Measurements from ENCODE around the gene ABCC8. TPM values are rescaled to one million over a fixed set of nuclear protein-coding genes. Genes with fewer than 3 reads are reported as not detected.
A peak's percentile ranks its signal among the peaks of the same experiment; 100 is the strongest.

ABCC8 gene
- total RNA-seq, 1 donor from 2014 or later = 80.5 TPM

DNA sequence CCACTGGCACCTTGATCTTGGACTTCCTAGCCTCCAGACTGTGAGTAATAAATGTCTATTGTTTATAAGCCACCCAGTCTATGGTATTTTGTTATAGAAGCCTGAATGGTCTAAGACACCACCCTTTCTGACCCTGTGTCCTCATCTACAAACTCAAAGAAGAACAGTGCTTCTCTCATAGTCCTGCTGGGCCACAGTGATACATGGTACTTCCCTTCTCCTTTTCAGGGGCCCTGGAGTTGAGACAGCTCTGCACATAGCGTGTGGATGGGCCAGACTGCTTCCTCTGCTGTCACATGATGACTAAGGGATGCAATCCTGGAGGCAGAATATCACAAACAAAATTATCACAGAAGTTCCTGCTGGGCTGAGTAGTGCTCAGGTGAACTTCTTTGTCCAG lies 93.2 kb downstream of the ABCC8 start:
- Mint-ChIP-seq H3K4me1 (ENCODE audit: unreplicated experiment) (no peaks in the 10 kb centered on the region), H3K27ac (no peak overlapping the region), H3K9me3 (no peaks in the 10 kb centered on the region), H3K27me3 (no peaks in the 10 kb centered on the region), H3K4me3 (no peak overlapping the region), H3K36me3 (peaks cover 2% of the 10 kb centered on the region)
- no peak for DNase-seq (ENCODE audit: extremely low spot score, unreplicated experiment)
- TF ChIP-seq, protein P1, sequence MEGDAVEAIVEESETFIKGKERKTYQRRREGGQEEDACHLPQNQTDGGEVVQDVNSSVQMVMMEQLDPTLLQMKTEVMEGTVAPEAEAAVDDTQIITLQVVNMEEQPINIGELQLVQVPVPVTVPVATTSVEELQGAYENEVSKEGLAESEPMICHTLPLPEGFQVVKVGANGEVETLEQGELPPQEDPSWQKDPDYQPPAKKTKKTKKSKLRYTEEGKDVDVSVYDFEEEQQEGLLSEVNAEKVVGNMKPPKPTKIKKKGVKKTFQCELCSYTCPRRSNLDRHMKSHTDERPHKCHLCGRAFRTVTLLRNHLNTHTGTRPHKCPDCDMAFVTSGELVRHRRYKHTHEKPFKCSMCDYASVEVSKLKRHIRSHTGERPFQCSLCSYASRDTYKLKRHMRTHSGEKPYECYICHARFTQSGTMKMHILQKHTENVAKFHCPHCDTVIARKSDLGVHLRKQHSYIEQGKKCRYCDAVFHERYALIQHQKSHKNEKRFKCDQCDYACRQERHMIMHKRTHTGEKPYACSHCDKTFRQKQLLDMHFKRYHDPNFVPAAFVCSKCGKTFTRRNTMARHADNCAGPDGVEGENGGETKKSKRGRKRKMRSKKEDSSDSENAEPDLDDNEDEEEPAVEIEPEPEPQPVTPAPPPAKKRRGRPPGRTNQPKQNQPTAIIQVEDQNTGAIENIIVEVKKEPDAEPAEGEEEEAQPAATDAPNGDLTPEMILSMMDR (conservative IDR thresholded peaks at IDR 0.05) = no peak

DNA sequence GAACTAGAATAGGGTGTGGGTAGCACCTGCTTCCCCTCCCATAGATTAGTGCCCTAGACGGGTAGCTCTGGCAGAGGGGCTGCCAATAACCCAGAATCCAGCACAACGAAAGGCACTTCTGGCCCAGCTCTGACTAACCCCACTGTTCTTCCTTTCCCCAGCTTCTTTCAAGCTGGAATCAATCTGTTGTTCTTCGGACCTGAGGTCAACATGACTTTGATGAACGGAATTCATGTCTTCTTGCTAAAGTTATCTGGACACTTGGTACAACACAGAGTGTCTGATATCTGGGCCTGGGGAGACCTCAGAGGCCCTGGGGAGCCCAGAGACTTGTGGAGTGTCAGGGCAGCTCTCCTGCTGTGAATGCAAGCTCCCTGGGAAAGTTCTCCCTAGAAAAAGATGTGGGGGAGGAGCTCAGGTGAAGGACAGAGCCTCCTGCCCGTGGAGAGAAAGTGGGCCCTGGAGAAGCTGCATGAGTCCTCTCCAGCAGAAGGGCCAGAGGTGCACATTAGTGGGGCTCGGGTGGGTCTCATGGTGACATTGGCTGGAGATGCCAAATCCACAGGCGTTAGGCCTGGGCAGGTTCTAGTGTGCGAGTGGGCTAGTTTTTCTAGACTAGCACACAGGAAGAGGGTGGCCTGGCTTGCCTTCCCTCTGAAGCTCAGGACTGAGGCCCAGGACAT lies 94.5 kb downstream of the ABCC8 start:
- TF ChIP-seq, protein P1 (conservative IDR thresholded peaks at IDR 0.05) = no peak
- no peak overlapping the region for H3K27ac Mint-ChIP-seq
- no peak for DNase-seq (ENCODE audit: extremely low spot score, unreplicated experiment)
- H3K9me3 Mint-ChIP-seq = no peaks in the 10 kb centered on the region
- H3K27me3 Mint-ChIP-seq = no peaks in the 10 kb centered on the region
- no peak overlapping the region for H3K4me3 Mint-ChIP-seq
- H3K4me1 Mint-ChIP-seq (ENCODE audit: unreplicated experiment) = no peaks in the 10 kb centered on the region
- H3K36me3 Mint-ChIP-seq = peaks cover 11% of the 10 kb centered on the region

DNA sequence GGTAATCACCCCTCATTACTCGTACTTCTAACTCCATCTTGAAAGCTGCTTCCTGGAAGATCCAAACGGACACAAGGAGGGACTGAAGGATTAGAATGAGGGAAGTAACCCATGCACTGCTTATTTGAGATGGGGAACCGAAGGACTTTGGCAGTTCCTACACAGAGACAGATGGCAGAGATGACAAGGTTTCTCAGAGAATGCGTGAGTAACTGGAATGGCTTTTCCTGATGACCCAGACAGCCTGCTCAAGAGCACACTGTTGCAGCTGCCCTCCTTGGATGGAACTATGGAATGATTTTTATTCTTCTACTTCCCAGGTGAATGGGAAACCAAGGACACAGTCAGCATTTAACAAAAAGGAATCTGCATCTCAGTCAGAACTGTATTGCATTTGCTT lies 95.5 kb downstream of the ABCC8 start:
- DNase-seq (ENCODE audit: extremely low spot score, unreplicated experiment) = no peak
- H3K27ac Mint-ChIP-seq = no peak overlapping the region
- H3K4me3 Mint-ChIP-seq = no peak overlapping the region
- H3K4me1 Mint-ChIP-seq (ENCODE audit: unreplicated experiment) = no peaks in the 10 kb centered on the region
- H3K27me3 Mint-ChIP-seq = no peaks in the 10 kb centered on the region
- no peaks in the 10 kb centered on the region for H3K9me3 Mint-ChIP-seq
- peaks cover 17% of the 10 kb centered on the region for H3K36me3 Mint-ChIP-seq
- TF ChIP-seq, protein P1 (conservative IDR thresholded peaks at IDR 0.05) = no peak

DNA sequence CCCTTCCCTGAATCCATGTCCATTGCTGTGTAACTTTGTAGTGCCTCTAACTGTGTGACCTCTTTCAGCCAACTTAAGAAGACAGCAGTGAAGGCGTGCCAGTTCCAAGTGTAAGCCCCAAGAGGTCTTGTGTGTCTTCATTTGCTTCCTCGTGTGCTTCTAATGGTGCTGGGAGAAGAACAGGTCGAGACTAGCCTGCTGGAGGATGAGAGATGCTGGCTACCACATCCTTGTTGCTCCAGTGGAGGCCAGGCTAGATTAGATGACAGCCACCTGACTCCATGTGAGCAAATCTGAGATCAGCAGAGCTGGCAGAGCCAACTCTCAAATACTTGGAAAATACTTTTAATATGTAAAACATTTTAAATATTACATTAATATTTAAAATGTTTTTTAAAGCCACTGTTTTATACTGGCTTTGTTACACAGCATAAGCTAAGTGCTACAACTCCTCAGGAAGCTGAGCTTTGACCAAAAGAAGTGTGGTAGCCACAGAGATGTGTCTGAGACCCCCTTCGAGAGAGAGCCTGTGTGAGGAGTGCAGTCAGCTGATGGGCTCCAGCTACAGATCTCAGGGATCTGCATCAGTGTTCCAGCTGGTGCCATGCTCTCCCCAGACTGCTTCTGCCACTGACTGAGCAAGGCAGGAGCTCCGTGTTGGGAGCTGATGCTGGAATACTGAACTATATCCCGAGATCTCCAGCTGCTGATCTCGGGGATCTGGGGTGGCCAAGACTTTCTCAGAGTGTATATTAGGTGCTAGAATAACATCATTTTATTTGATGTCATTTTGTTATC lies 97.1 kb downstream of the ABCC8 start:
- H3K36me3 Mint-ChIP-seq = peaks cover 20% of the 10 kb centered on the region
- H3K27ac Mint-ChIP-seq = no peak overlapping the region
- TF ChIP-seq, protein P1 (conservative IDR thresholded peaks at IDR 0.05) = no peak

DNA sequence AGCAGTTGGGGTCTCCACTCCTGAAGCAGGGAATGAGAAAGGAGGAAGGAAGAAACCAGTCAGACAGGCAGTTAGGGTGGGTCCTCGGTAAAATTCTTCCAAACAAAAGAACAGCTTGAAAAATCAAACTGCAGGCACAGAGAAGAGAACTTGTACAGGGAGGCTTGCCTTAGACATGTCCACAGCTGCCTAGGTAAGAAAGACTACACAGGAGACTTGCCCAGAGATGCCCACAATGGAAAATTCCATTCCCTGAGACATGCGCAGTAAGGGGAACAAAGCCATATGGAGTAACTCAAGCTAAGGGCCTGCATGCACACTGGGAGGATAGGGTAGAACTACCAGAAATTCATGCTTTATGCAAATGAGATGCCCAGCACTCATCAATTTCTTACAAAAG lies 98.0 kb downstream of the ABCC8 start:
- TF ChIP-seq, protein P1 (conservative IDR thresholded peaks at IDR 0.05) = no peak
- no peaks in the 10 kb centered on the region for H3K9me3 Mint-ChIP-seq
- no peak for DNase-seq (ENCODE audit: extremely low spot score, unreplicated experiment)
- peak overlapping the region; percentile 80 for H3K27ac Mint-ChIP-seq
- no peaks in the 10 kb centered on the region for H3K4me1 Mint-ChIP-seq (ENCODE audit: unreplicated experiment)
- H3K27me3 Mint-ChIP-seq = no peaks in the 10 kb centered on the region
- peaks cover 26% of the 10 kb centered on the region for H3K36me3 Mint-ChIP-seq
- H3K4me3 Mint-ChIP-seq = no peak overlapping the region

More for the DNA sequence above, 97.1 kb downstream of the ABCC8 start:
- no peak for DNase-seq (ENCODE audit: extremely low spot score, unreplicated experiment)
- Mint-ChIP-seq H3K4me1 (ENCODE audit: unreplicated experiment) (no peaks in the 10 kb centered on the region), H3K9me3 (no peaks in the 10 kb centered on the region), H3K27me3 (no peaks in the 10 kb centered on the region), H3K4me3 (no peak overlapping the region)

All from type B pancreatic cell (in vitro differentiated cells).